K562 (cell line): ENCODE measurements around the gene MRPL44. TPM values are rescaled to one million over a fixed set of nuclear protein-coding genes. Genes with fewer than 3 reads are reported as not detected.

Source experiments
- COPS2 ChIP-seq: fragments of 450-650 bp; conservative IDR thresholded peaks from 2 replicates; pipeline ENCODE4 v1.6.1; 2016; ENCODE audit warnings: mild to moderate bottlenecking, moderate library complexity
- CREB3L1 ChIP-seq: fragments of 450-650 bp; IDR thresholded peaks from 2 replicates; pipeline ENCODE4 v1.6.1; 2014; ENCODE audit warnings: low read depth, mild to moderate bottlenecking, moderate library complexity, borderline replicate concordance
- ELF2 ChIP-seq: fragments of 250-450 bp; sonication (Bioruptor Pico); IDR thresholded peaks from 2 replicates; pipeline ENCODE4 v1.5.0; 2021; ENCODE audit warnings: mild to moderate bottlenecking
- ESRRA ChIP-seq: fragments of 450-650 bp; IDR thresholded peaks from 2 replicates; pipeline ENCODE4 v1.6.1; 2014; ENCODE audit warnings: low read depth, mild to moderate bottlenecking, moderate library complexity, borderline replicate concordance
- FOXJ2 ChIP-seq: fragments of 200-800 bp; sonication (Bioruptor generic); IDR thresholded peaks from 2 replicates; pipeline ENCODE4 v1.6.1; 2016; ENCODE audit warnings: missing genetic modification characterization, missing compliant biosample characterization
- GABPA ChIP-seq: fragments of 200-800 bp; sonication (Bioruptor generic); conservative IDR thresholded peaks from 2 replicates; pipeline ENCODE4 v1.6.1; 2016; ENCODE audit warnings: low read depth, missing genetic modification characterization, missing compliant biosample characterization
- HNRNPH1 ChIP-seq: fragments of 200-400 bp; formaldehyde crosslinking; optimal IDR thresholded peaks from 2 replicates; pipeline ENCODE3; 2017; ENCODE audit warnings: low read depth, mild to moderate bottlenecking, low read length, moderate library complexity
- MAX ChIP-seq: sonication (generic); formaldehyde crosslinking; IDR thresholded peaks from 2 replicates; pipeline ENCODE4 v1.9.0; 2022; ENCODE audit warnings: mild to moderate bottlenecking, missing genetic modification reagents
- MECOM ChIP-seq: fragments of 250-450 bp; sonication (Bioruptor Pico); IDR thresholded peaks from 2 replicates; pipeline ENCODE4 v1.8.0; 2022; ENCODE audit warnings: inconsistent platforms
- MEF2A ChIP-seq: IDR thresholded peaks from 2 replicates; pipeline ENCODE4 v1.6.1; 2011; ENCODE audit warnings: low read depth, mild to moderate bottlenecking, low read length, moderate library complexity; ENCODE audit not compliant: control insufficient read depth
- PHF20 ChIP-seq: fragments of 450-650 bp; IDR thresholded peaks from 2 replicates; pipeline ENCODE4 v1.6.1; 2018; ENCODE audit not compliant: partially characterized antibody
- PTTG1 ChIP-seq: fragments of 450-650 bp; IDR thresholded peaks from 2 replicates; pipeline ENCODE4 v1.6.1; 2016; ENCODE audit warnings: low read depth, mild to moderate bottlenecking, missing genetic modification characterization, missing compliant biosample characterization
- RBM14 ChIP-seq: fragments of 200-400 bp; formaldehyde crosslinking; IDR thresholded peaks from 2 replicates; pipeline ENCODE4 v1.6.1; 2018; ENCODE audit warnings: low read depth, mild to moderate bottlenecking, low read length, moderate library complexity, borderline replicate concordance; ENCODE audit not compliant: insufficient read depth
- RFX7 ChIP-seq: fragments of 250-450 bp; sonication (Bioruptor Pico); IDR thresholded peaks from 2 replicates; pipeline ENCODE4 v1.5.1; 2021; ENCODE audit warnings: mild to moderate bottlenecking
- SIN3A ChIP-seq, 2 experiments: fragments of 150-350 bp in 1 of 2; IDR thresholded peaks; 2 replicates each; pipeline ENCODE4 v1.6.1; 2011 to 2016; ENCODE audit warnings: borderline replicate concordance in 2 of 2, low read depth in 2 of 2, low read length in 2 of 2, mild to moderate bottlenecking in 2 of 2, moderate library complexity in 2 of 2; ENCODE audit not compliant: control insufficient read depth in 1 of 2
- SMAD4 ChIP-seq: fragments of 250-450 bp; sonication (Bioruptor Pico); conservative IDR thresholded peaks from 2 replicates; pipeline ENCODE4 v1.8.0; 2021; ENCODE audit warnings: inconsistent platforms, mild to moderate bottlenecking, moderate library complexity
- SMARCC2 ChIP-seq: fragments of 450-650 bp; IDR thresholded peaks from 2 replicates; pipeline ENCODE4 v1.6.1; 2017; ENCODE audit warnings: antibody characterized with exemption, moderate library complexity, mild to moderate bottlenecking, low read depth
- SMARCE1 ChIP-seq: fragments of 450-650 bp; IDR thresholded peaks from 2 replicates; pipeline ENCODE4 v1.7.1; 2016; ENCODE audit warnings: mild to moderate bottlenecking
- ZC3H11A ChIP-seq: IDR thresholded peaks from 2 replicates; pipeline ENCODE4 v1.6.1; 2012; ENCODE audit warnings: low read depth, low read length, improper control_type of control experiment
- ZKSCAN1 ChIP-seq: fragments of 150-350 bp; IDR thresholded peaks from 2 replicates; pipeline ENCODE4 v1.6.1; 2016; ENCODE audit warnings: low read depth, low read length
- ZNF511 ChIP-seq: sonication (generic); formaldehyde crosslinking; IDR thresholded peaks from 2 replicates; pipeline ENCODE4 v1.8.0; 2022; ENCODE audit warnings: mild to moderate bottlenecking, missing genetic modification reagents
- polyA plus RNA-seq, 8 experiments: library from polyadenylated mRNA; depleted of rRNA in 4 of 8; stranded (reverse) in 5 of 8; unstranded in 3 of 8; fragments of >200 nt; fragmentation: Nextera tagmentation in 2 of 8; fragmentation: Illumina TruSeq in 1 of 8; extraction: Ambion mirVana in 2 of 8; extraction: Trizol in 1 of 8; gene quantifications; 2 replicates each; pipeline versions ENCODE4 v1.2.1 to v1.2.3, GENCODE V29; 2011 to 2014; ENCODE audit warnings: inconsistent platforms in 1 of 8, missing spikeins in 1 of 8
- total RNA-seq, 7 experiments: library from RNA; depleted of rRNA in 6 of 7; stranded (reverse); fragments of >200 nt in 6 of 7; fragmentation: Illumina TruSeq in 2 of 7; extraction: Trizol in 2 of 7; gene quantifications; 2 replicates each; pipeline versions ENCODE4 v1.2.1 to v1.2.3, GENCODE V29; 2011 to 2021; ENCODE audit warnings: low replicate concordance in 1 of 7
- TF ChIP-seq, protein P1 (sequence below): conservative IDR thresholded peaks from 2 replicates; pipeline ENCODE4 v1.6.1; 2011; ENCODE audit warnings: low read depth, mild to moderate bottlenecking, low read length; ENCODE audit not compliant: control insufficient read depth
- TF ChIP-seq, protein P2 (sequence below): IDR thresholded peaks from 2 replicates; pipeline ENCODE4 v1.6.1; 2011; ENCODE audit not compliant: insufficient read length; ENCODE audit errors: extremely low read depth

MRPL44 gene
- total and polyA plus RNA-seq, 9 of the 15 experiments (the other 6 are each of a cell fraction or from before 2014, with no cell fraction given): 10.4 to 26.0 (median 20.2) TPM

GRCh38 chr2:223957092-223957851, at the start of gene MRPL44 (continued):
- peak; percentile 82 for TF ChIP-seq SMAD4 (CRISPR knock-in tag)
- peak; percentile 99 for TF ChIP-seq ELF2 (CRISPR knock-in tag)
- TF ChIP-seq RFX7 (CRISPR knock-in tag): no peak
- TF ChIP-seq HNRNPH1: no peak
- peak; percentile 62; the same call in 1 of the 2 replicates for TF ChIP-seq CREB3L1
- no peak for TF ChIP-seq MECOM (CRISPR knock-in tag)
- TF ChIP-seq ESRRA: 0 out of 2 replicates have a peak, but pooled peaks have one; percentile 45
- 0 out of 2 replicates have a peak, but pooled peaks have one; percentile 35 for TF ChIP-seq ZC3H11A
- TF ChIP-seq MEF2A: peak; percentile 22; the same call in 1 of the 2 replicates
- no peak for TF ChIP-seq COPS2
- TF ChIP-seq, protein P1, sequence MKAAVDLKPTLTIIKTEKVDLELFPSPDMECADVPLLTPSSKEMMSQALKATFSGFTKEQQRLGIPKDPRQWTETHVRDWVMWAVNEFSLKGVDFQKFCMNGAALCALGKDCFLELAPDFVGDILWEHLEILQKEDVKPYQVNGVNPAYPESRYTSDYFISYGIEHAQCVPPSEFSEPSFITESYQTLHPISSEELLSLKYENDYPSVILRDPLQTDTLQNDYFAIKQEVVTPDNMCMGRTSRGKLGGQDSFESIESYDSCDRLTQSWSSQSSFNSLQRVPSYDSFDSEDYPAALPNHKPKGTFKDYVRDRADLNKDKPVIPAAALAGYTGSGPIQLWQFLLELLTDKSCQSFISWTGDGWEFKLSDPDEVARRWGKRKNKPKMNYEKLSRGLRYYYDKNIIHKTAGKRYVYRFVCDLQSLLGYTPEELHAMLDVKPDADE: 0 out of 2 replicates have a peak, but pooled peaks have one; percentile 52
- TF ChIP-seq ZKSCAN1: peak; percentile 49; the same call in 1 of the 2 replicates
- peak; percentile 73; the same call in 1 of the 2 replicates for TF ChIP-seq ZNF511 (CRISPR knock-in tag)
- peak; percentile 51; the same call in 1 of the 2 replicates for TF ChIP-seq MAX (CRISPR knock-in tag)
- 0 out of 2 replicates have a peak, but pooled peaks have one; percentile 38 for TF ChIP-seq SMARCE1
- TF ChIP-seq GABPA (tag): peak; percentile 97
- peak; percentile 27; the same call in 1 of the 2 replicates for TF ChIP-seq SMARCC2
- TF ChIP-seq PTTG1: no peak
- peak; percentile 97 for TF ChIP-seq PHF20
- peak; percentile 63; the same call in 1 of the 2 replicates for TF ChIP-seq FOXJ2 (tag)
- TF ChIP-seq SIN3A (IDR thresholded peaks at IDR 0.05; ENCODE audit: borderline replicate concordance in 2 of 2, control insufficient read depth in 1 of 2, low read depth in 2 of 2, low read length in 2 of 2): peak in 1 of 2 experiments; percentile 74; a peak in 1 of 4 replicates
- no peak for TF ChIP-seq RBM14
- TF ChIP-seq, protein P2, sequence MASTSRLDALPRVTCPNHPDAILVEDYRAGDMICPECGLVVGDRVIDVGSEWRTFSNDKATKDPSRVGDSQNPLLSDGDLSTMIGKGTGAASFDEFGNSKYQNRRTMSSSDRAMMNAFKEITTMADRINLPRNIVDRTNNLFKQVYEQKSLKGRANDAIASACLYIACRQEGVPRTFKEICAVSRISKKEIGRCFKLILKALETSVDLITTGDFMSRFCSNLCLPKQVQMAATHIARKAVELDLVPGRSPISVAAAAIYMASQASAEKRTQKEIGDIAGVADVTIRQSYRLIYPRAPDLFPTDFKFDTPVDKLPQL: peak; percentile 42
